ENCODE measurements around the gene HRH2.

HRH2 gene

GRCh38 chr5:175710326-175710725 lies 52.5 kb downstream of the HRH2 start:
- Histone ChIP-seq H4K91ac (ENCODE audit: low read depth, low read length) (no peak overlapping the region), H3K27ac (ENCODE audit: low read depth, low read length) (no peak overlapping the region), H3K9me3 (ENCODE audit: insufficient read depth, low read depth, low read length) (peaks cover 17% of the 10 kb centered on the region), H3K23ac (ENCODE audit: low read length) (no peak overlapping the region), H3K27me3 (ENCODE audit: insufficient read depth, low read length) (no peaks in the 10 kb centered on the region), H3K79me1 (ENCODE audit: low read length) (no peaks in the 10 kb centered on the region), H2BK5ac (ENCODE audit: low read depth, low read length, poor library complexity) (no peak overlapping the region), H3K4ac (ENCODE audit: low read depth, low read length) (no peak overlapping the region), H3K79me2 (ENCODE audit: control insufficient read depth, insufficient read depth, low read length, poor library complexity) (no peaks in the 10 kb centered on the region), H3K14ac (ENCODE audit: low read length) (no peak overlapping the region), H3K4me1 (ENCODE audit: control insufficient read depth in 1 of 2, insufficient read depth in 2 of 2, low read length in 2 of 2) (peaks cover 0 to 3% of the 10 kb centered on the region in 2 experiments), H4K8ac (ENCODE audit: low read depth, low read length) (no peak overlapping the region), H3K9ac (ENCODE audit: low read length) (no peak overlapping the region), H3K36me3 (ENCODE audit: control insufficient read depth in 1 of 2, insufficient read depth in 2 of 2, low read length in 2 of 2) (no peaks in the 10 kb centered on the region), H2AK5ac (ENCODE audit: low read length) (no peak overlapping the region), H2BK12ac (ENCODE audit: low read length) (no peak overlapping the region), H2BK120ac (ENCODE audit: insufficient read depth, low read length, poor library complexity) (no peak overlapping the region), H3K18ac (ENCODE audit: low read length) (no peak overlapping the region), H3K4me3 (ENCODE audit: low read depth, low read length) (no peak overlapping the region), H4K12ac (ENCODE audit: low read depth, low read length) (no peak overlapping the region), H2AFZ (ENCODE audit: insufficient read depth, low read length, poor library complexity) (no peak overlapping the region), H3K4me2 (ENCODE audit: low read length) (no peak overlapping the region)
- DNase-seq = no peak
- no CpG with 5 or more reads among the region's 6 CpGs for WGBS (ENCODE audit: extremely low coverage, insufficient coverage, insufficient read length)

- DNase-seq = no peak
- Histone ChIP-seq H4K8ac (ENCODE audit: low read depth, low read length) (no peak overlapping the region), H3K36me3 (ENCODE audit: control insufficient read depth in 1 of 2, insufficient read depth in 2 of 2, low read length in 2 of 2) (no peaks in the 10 kb centered on the region), H3K14ac (ENCODE audit: low read length) (no peak overlapping the region), H3K79me2 (ENCODE audit: control insufficient read depth, insufficient read depth, low read length, poor library complexity) (no peaks in the 10 kb centered on the region), H3K4me2 (ENCODE audit: low read length) (no peak overlapping the region), H4K12ac (ENCODE audit: low read depth, low read length) (no peak overlapping the region), H2AFZ (ENCODE audit: insufficient read depth, low read length, poor library complexity) (no peak overlapping the region), H2AK5ac (ENCODE audit: low read length) (no peak overlapping the region), H3K27ac (ENCODE audit: low read depth, low read length) (no peak overlapping the region), H4K91ac (ENCODE audit: low read depth, low read length) (no peak overlapping the region), H3K27me3 (ENCODE audit: insufficient read depth, low read length) (no peaks in the 10 kb centered on the region), H3K23ac (ENCODE audit: low read length) (no peak overlapping the region), H2BK120ac (ENCODE audit: insufficient read depth, low read length, poor library complexity) (no peak overlapping the region), H3K79me1 (ENCODE audit: low read length) (no peaks in the 10 kb centered on the region), H3K4me1 (ENCODE audit: control insufficient read depth in 1 of 2, insufficient read depth in 2 of 2, low read length in 2 of 2) (peaks cover 0 to 3% of the 10 kb centered on the region in 2 experiments), H3K9me3 (ENCODE audit: insufficient read depth, low read depth, low read length) (peaks cover 21% of the 10 kb centered on the region), H2BK12ac (ENCODE audit: low read length) (no peak overlapping the region), H3K4ac (ENCODE audit: low read depth, low read length) (no peak overlapping the region), H3K9ac (ENCODE audit: low read length) (no peak overlapping the region), H3K18ac (ENCODE audit: low read length) (no peak overlapping the region), H3K4me3 (ENCODE audit: low read depth, low read length) (no peak overlapping the region), H2BK5ac (ENCODE audit: low read depth, low read length, poor library complexity) (no peak overlapping the region)
- no CpG with 5 or more reads among the region's 5 CpGs for WGBS (ENCODE audit: extremely low coverage, insufficient coverage, insufficient read length)
Measured at GRCh38 chr5:175711031-175711430, 53.2 kb downstream of the HRH2 start.

DNA sequence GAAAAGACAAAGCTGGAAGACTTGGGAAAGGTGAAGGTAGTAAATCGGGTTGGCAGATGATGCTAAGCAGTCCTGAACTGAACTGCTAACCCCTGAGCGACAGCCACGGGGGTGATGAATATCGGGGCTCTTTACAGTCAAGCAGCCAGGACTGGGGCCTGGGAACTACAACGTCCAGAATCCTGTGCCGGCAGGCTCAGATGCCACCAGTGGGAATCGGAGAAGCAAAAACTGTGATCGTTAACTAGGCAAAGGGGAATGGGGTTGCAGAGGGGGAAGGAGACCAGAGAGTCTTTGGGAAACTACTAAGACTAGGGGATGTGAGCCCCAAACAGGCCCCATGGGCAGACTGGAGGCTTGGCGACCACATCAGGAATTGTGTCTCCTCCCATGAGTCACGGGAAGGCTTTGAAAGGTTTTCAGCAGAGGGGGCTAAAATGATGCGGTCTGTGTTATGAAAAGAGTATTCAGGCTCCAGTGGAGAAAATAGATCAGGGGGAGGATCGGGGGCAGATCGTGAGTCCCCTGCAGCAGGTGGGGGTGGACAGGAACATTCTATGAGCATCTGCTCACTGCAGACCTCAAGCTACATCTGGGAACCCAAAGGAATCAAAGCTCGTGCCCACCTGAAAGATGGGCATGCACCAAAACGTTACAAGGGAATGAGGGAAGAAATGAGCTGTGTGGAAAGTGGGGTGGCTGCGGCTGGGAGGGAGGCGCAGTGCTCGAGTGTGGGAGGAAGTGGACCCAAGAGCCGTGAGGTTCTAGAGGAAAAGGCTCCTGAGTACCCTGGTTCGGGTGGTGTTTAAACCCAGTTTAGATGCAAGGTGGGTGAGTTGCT lies 53.8 kb downstream of the HRH2 start:
- H3K14ac ChIP-seq (ENCODE audit: low read length) = no peak overlapping the region
- no peak overlapping the region for H3K27ac ChIP-seq (ENCODE audit: low read depth, low read length)
- no peak overlapping the region for H3K23ac ChIP-seq (ENCODE audit: low read length)
- no peak overlapping the region for H3K4me3 ChIP-seq (ENCODE audit: low read depth, low read length)
- H3K79me1 ChIP-seq (ENCODE audit: low read length) = no peaks in the 10 kb centered on the region
- no peak overlapping the region for H2AK5ac ChIP-seq (ENCODE audit: low read length)
- peaks cover 23% of the 10 kb centered on the region for H3K9me3 ChIP-seq (ENCODE audit: insufficient read depth, low read depth, low read length)
- H4K12ac ChIP-seq (ENCODE audit: low read depth, low read length) = no peak overlapping the region
- H2BK12ac ChIP-seq (ENCODE audit: low read length) = no peak overlapping the region
- DNase-seq = no peak
- H2BK120ac ChIP-seq (ENCODE audit: insufficient read depth, low read length, poor library complexity) = no peak overlapping the region
- H3K4me1 ChIP-seq (ENCODE audit: control insufficient read depth in 1 of 2, insufficient read depth in 2 of 2, low read length in 2 of 2) = peaks cover 0 to under 1% of the 10 kb centered on the region in 2 experiments
- H2AFZ ChIP-seq (ENCODE audit: insufficient read depth, low read length, poor library complexity) = no peak overlapping the region
- WGBS (ENCODE audit: extremely low coverage, insufficient coverage, insufficient read length) = no CpG with 5 or more reads among the region's 20 CpGs
- no peak overlapping the region for H3K18ac ChIP-seq (ENCODE audit: low read length)
- H3K36me3 ChIP-seq (ENCODE audit: control insufficient read depth in 1 of 2, insufficient read depth in 2 of 2, low read length in 2 of 2) = no peaks in the 10 kb centered on the region
- no peaks in the 10 kb centered on the region for H3K27me3 ChIP-seq (ENCODE audit: insufficient read depth, low read length)
- no peak overlapping the region for H3K4ac ChIP-seq (ENCODE audit: low read depth, low read length)
- H2BK5ac ChIP-seq (ENCODE audit: low read depth, low read length, poor library complexity) = no peak overlapping the region
- no peaks in the 10 kb centered on the region for H3K79me2 ChIP-seq (ENCODE audit: control insufficient read depth, insufficient read depth, low read length, poor library complexity)
- no peak overlapping the region for H4K91ac ChIP-seq (ENCODE audit: low read depth, low read length)
- H4K8ac ChIP-seq (ENCODE audit: low read depth, low read length) = no peak overlapping the region
- H3K9ac ChIP-seq (ENCODE audit: low read length) = no peak overlapping the region
- H3K4me2 ChIP-seq (ENCODE audit: low read length) = no peak overlapping the region

- Histone ChIP-seq H2BK5ac (ENCODE audit: low read depth, low read length, poor library complexity) (no peak overlapping the region), H2BK120ac (ENCODE audit: insufficient read depth, low read length, poor library complexity) (no peak overlapping the region), H3K4me2 (ENCODE audit: low read length) (no peak overlapping the region), H3K23ac (ENCODE audit: low read length) (no peak overlapping the region), H2AFZ (ENCODE audit: insufficient read depth, low read length, poor library complexity) (no peak overlapping the region), H3K4me3 (ENCODE audit: low read depth, low read length) (no peak overlapping the region), H4K91ac (ENCODE audit: low read depth, low read length) (no peak overlapping the region), H2BK12ac (ENCODE audit: low read length) (no peak overlapping the region), H4K12ac (ENCODE audit: low read depth, low read length) (no peak overlapping the region), H3K27ac (ENCODE audit: low read depth, low read length) (no peak overlapping the region), H3K18ac (ENCODE audit: low read length) (no peak overlapping the region), H3K27me3 (ENCODE audit: insufficient read depth, low read length) (no peaks in the 10 kb centered on the region), H3K36me3 (ENCODE audit: control insufficient read depth in 1 of 2, insufficient read depth in 2 of 2, low read length in 2 of 2) (no peaks in the 10 kb centered on the region), H3K4ac (ENCODE audit: low read depth, low read length) (no peak overlapping the region), H3K14ac (ENCODE audit: low read length) (no peak overlapping the region), H3K79me2 (ENCODE audit: control insufficient read depth, insufficient read depth, low read length, poor library complexity) (no peaks in the 10 kb centered on the region), H2AK5ac (ENCODE audit: low read length) (no peak overlapping the region), H3K9ac (ENCODE audit: low read length) (no peak overlapping the region), H3K4me1 (ENCODE audit: control insufficient read depth in 1 of 2, insufficient read depth in 2 of 2, low read length in 2 of 2) (no peaks in the 10 kb centered on the region), H3K79me1 (ENCODE audit: low read length) (no peaks in the 10 kb centered on the region), H3K9me3 (ENCODE audit: insufficient read depth, low read depth, low read length) (peaks cover 23% of the 10 kb centered on the region), H4K8ac (ENCODE audit: low read depth, low read length) (no peak overlapping the region)
- no peak for DNase-seq
- WGBS (ENCODE audit: extremely low coverage, insufficient coverage, insufficient read length) = no CpG with 5 or more reads among the region's 8 CpGs
Measured at GRCh38 chr5:175712313-175712680, 54.4 kb downstream of the HRH2 start.
